ENCODE data around the gene ENPP6.

DNA sequence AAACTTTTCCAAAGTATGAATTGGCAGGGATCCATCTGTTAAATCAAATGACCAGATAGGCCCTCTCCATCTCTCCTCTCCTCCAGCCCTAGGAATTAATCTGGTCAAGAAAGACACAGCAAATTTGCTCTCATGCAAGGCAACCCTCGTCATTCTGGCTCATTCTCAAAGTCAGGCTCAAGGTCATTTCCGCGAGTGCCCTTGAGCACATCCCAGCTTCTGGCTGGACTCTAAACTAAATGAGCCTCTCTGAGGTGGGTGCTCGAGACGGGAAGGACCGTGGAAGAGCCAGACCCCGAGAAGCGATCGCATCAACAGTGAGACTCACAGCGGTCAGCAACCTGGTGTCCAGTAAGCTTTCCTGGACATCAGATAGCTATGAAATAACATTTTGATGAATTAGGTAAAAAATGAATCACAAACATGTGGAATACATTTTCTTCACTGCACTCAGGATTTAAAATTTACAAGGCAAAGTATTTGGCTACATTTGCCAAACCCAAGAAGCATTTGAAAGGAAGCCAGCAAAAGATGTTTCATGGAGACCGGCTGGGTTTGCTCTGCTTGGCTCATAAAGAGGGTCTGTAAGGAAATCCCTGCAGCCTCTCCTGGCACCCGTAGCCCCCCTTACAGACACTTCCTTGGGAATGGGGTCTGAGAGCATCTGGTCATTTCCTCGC lies 121.0 kb downstream of the ENPP6 start:
- TF ChIP-seq POLR2AphosphoS5 (IDR thresholded peaks at IDR 0.05; ENCODE audit: borderline replicate concordance, low read depth, low read length) = no peak
- no peak for TF ChIP-seq EZH2 (IDR thresholded peaks at IDR 0.05)
- TF ChIP-seq FOXP2 (optimal IDR thresholded peaks at IDR 0.05; ENCODE audit: control extremely low read depth, extremely low read length, insufficient read depth) = no peak

Data from SK-N-MC (cell line).